Measurements from ENCODE around the gene CYBC1.

DNA sequence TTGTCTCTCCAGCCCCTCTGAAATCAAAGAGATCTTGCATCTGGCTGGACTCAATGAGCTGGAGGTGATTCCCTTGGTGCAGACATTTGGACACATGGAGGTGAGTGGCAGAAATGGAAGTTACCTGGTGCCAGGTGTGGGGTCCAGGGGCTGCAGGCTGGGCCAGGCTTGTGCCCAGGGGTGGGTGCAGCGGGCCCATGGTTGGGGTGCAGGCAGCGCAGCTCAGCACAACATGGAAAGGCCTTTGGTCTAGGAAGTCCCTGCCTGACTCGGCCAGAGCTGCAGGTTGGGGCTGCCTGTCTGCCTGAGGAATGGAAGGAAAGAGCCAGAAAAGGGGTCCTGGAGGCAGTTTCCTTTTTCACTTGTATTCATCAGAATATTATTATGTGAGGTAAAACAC lies 22.0 kb downstream of the CYBC1 start:
- TF ChIP-seq POLR2AphosphoS5 (IDR thresholded peaks at IDR 0.05; ENCODE audit: borderline replicate concordance, low read depth, low read length) (no peak), EZH2 (IDR thresholded peaks at IDR 0.05) (no peak), FOXP2 (optimal IDR thresholded peaks at IDR 0.05; ENCODE audit: control extremely low read depth, extremely low read length, insufficient read depth) (no peak)

All from SK-N-MC (cell line).